Skeletal muscle satellite cell (primary cell): ENCODE results near the gene GGT6.

Experiments used
- H3K27me3 ChIP-seq: 2 replicates; pipeline ENCODE4 v1.7.0; 2013; ENCODE audit warnings: low read length; ENCODE audit not compliant: control insufficient read depth, insufficient read depth
- H3K36me3 ChIP-seq: 2 replicates; pipeline ENCODE4 v1.7.0; 2013; ENCODE audit warnings: mild to moderate bottlenecking, control low read depth, low read length; ENCODE audit not compliant: insufficient read depth
- H3K4me1 ChIP-seq: 2 replicates; pipeline ENCODE4 v1.7.0; 2013; ENCODE audit warnings: low read length; ENCODE audit not compliant: control insufficient read depth, insufficient read depth
- H3K4me2 ChIP-seq: 2 replicates; pipeline ENCODE4 v1.7.0; 2013; ENCODE audit warnings: mild to moderate bottlenecking, low read length
- H3K4me3 ChIP-seq: 2 replicates; pipeline ENCODE4 v1.7.0; 2013; ENCODE audit warnings: low read length
- H3K9ac ChIP-seq: 2 replicates; pipeline ENCODE4 v1.7.0; 2013; ENCODE audit warnings: mild to moderate bottlenecking, low read depth, low read length, moderate library complexity
- H3K9me3 ChIP-seq: replicated peaks from 2 replicates; pipeline ENCODE4 v1.7.0; 2013; ENCODE audit warnings: mild to moderate bottlenecking, control low read depth, low read length

GGT6 gene

GRCh38 chr17:4547118-4547906 is 13.1 kb downstream of the GGT6 start:
- no peaks in the 10 kb centered on the region for H3K9me3 ChIP-seq
- H3K27me3 ChIP-seq = no peaks in the 10 kb centered on the region
- no peak overlapping the region for H3K4me3 ChIP-seq
- no peak overlapping the region for H3K4me2 ChIP-seq
- peaks cover 71% of the 10 kb centered on the region for H3K36me3 ChIP-seq
- no peak overlapping the region for H3K9ac ChIP-seq
- H3K4me1 ChIP-seq = no peaks in the 10 kb centered on the region

DNA sequence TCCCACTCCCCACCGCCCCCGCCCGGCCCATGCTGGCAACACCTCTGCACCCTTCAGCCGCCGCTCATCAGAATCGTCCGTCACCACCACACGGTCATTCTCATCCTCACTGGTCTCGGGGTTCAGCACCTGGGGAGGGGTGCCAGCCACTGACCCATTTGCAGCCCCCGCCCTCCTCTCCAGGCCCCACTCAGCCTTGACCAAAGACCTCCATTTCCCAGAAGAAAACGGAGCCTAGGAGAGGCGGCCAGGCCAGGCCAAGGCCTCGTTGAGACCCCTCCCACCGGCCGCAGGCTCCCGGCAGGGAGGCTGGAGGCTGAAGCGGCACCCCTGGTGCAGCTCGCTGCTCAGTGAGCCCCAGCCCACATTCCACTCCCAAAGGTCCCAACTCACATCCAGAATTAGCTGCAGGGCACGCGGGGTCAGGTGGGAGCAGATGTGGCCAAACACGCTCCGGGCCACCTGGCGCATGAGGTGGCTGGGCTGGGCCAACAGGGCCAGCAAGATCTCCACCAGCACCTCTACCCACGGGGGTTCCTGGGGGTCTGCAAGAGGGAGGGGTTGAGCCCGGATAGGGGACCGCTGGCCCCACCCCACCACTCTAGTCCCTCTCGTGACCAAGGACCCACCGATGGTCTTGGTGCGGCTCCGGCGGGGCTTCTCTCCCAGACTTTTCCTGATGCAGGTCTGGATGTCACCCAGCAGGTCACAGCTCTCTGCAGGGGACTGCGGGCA is 15.0 kb downstream of the GGT6 start:
- no peaks in the 10 kb centered on the region for H3K9me3 ChIP-seq
- H3K9ac ChIP-seq = no peak overlapping the region
- no peaks in the 10 kb centered on the region for H3K4me1 ChIP-seq
- no peak overlapping the region for H3K4me3 ChIP-seq
- H3K36me3 ChIP-seq = peaks cover 71% of the 10 kb centered on the region
- H3K4me2 ChIP-seq = no peak overlapping the region
- H3K27me3 ChIP-seq = no peaks in the 10 kb centered on the region

GRCh38 chr17:4544951-4545216 is 15.5 kb downstream of the GGT6 start:
- H3K9ac ChIP-seq = no peak overlapping the region

DNA sequence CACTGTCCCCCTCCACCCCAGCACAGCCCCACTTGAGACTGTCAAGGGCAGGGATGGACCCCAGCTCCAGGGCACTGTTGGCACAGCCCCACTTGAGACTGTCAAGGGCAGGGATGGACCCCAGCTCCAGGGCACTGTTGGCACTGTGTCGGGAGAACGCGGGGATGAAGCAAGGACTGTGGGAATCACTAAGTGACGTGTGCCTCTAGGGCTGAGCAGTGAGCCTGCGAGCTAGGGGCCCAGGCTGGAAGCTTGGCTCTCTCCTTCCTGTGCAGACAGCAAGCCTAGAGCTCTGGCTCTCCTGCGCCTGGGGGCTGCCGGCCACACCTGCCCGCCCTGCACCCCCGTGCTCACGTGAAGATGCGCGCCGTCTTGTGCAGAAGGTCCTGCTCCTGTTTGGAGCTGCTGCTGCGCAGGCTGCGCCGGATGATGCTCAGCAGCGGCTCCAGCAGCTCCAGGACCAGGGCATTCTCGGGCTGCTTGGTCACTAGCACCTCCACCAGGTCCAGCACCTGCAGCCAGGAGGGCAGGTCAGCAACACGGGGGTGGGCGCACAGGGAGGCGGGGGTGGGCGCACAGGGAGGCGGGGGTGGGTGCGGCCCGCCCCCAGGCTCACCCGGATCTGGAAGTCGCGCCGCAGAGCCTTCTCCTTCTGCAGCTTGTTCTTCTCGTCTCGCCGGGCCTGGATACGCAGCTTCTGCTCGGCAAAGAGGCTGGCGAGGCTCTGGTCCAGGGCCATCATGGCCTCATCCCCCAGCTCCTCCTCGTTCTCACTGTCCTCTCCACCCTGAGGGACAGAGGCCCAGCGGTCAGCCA is 16.0 kb downstream of the GGT6 start:
- no peak overlapping the region for H3K9ac ChIP-seq
- H3K36me3 ChIP-seq = peaks cover 74% of the 10 kb centered on the region
- no peak overlapping the region for H3K4me3 ChIP-seq

More at GRCh38 chr17:4544951-4545216, 15.5 kb downstream of the GGT6 start:
- H3K4me1 ChIP-seq = no peaks in the 10 kb centered on the region
- no peak overlapping the region for H3K4me3 ChIP-seq
- no peaks in the 10 kb centered on the region for H3K27me3 ChIP-seq
- no peak overlapping the region for H3K4me2 ChIP-seq
- no peaks in the 10 kb centered on the region for H3K9me3 ChIP-seq
- peaks cover 71% of the 10 kb centered on the region for H3K36me3 ChIP-seq

DNA sequence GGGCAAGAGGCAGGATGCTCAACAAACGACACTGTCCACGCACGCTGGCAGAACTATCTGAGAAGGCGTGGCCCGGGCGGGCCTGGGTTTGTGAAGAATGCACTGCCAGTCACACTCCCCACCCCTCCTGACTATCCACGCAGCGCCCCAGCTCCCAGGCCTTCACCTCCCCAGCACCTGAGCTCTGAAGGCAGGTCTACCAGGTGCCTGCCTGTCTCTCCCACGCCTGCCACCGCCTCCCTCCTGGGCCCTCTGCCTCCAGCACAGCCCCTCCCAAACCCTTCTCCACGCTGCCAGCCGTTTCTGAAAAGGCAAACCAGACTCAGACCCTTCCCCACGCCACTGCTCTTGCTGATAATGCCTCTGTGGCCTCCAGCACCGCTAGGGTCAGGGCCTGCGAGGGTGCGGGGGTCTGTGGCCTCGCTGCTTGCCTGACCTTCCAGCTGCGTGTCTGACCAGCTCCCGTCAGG is 16.8 kb downstream of the GGT6 start:
- H3K4me2 ChIP-seq = no peak overlapping the region
- no peak overlapping the region for H3K4me3 ChIP-seq
- H3K9ac ChIP-seq = no peak overlapping the region
- H3K27me3 ChIP-seq = no peaks in the 10 kb centered on the region
- peaks cover 71% of the 10 kb centered on the region for H3K36me3 ChIP-seq
- no peaks in the 10 kb centered on the region for H3K4me1 ChIP-seq
- H3K9me3 ChIP-seq = no peaks in the 10 kb centered on the region

More for the DNA sequence above, 16.0 kb downstream of the GGT6 start:
- Histone ChIP-seq H3K4me2 (no peak overlapping the region), H3K9me3 (no peaks in the 10 kb centered on the region), H3K27me3 (no peaks in the 10 kb centered on the region), H3K4me1 (no peaks in the 10 kb centered on the region)

- Histone ChIP-seq H3K9me3 (no peaks in the 10 kb centered on the region), H3K4me2 (no peak overlapping the region), H3K4me3 (no peak overlapping the region), H3K4me1 (no peaks in the 10 kb centered on the region), H3K27me3 (no peaks in the 10 kb centered on the region), H3K36me3 (peaks cover 65% of the 10 kb centered on the region), H3K9ac (no peak overlapping the region)
Observed at GRCh38 chr17:4542726-4543191, 17.6 kb downstream of the GGT6 start.

DNA sequence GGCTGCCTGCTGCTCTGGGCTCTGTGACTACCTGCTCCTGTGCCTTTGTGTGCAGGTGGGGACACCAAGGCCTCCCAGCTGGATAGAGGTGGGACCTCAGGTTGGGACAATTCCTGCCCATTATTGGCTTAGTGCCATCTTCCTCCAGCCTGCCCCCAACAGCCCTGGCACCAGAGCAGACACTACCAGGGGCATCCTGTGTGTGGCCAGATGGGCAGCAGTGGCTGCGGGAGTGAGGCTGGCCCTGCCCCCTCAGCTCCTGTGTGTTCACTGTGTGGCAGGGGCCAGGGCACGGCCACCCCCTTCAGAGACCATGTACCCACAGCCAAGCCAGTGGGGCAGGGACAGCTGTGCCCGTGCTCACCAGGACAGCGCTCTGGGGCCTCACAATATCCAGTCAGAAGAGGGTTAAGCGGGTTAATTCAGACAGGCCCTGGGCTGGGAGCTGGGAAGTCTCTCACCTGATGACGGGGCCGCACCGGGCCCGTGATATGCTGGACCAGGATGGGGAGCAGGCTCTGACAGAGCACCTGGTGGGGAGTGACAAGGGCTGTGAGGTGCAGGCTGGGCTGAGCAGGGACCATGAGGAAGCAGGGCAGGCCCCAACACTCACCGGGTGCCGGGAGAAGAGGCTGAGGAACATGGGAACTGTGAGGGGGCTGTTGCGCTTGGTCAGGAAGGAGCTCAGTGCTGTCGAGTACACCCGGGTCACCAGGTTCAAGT is 18.2 kb downstream of the GGT6 start:
- H3K9me3 ChIP-seq = no peaks in the 10 kb centered on the region

DNA sequence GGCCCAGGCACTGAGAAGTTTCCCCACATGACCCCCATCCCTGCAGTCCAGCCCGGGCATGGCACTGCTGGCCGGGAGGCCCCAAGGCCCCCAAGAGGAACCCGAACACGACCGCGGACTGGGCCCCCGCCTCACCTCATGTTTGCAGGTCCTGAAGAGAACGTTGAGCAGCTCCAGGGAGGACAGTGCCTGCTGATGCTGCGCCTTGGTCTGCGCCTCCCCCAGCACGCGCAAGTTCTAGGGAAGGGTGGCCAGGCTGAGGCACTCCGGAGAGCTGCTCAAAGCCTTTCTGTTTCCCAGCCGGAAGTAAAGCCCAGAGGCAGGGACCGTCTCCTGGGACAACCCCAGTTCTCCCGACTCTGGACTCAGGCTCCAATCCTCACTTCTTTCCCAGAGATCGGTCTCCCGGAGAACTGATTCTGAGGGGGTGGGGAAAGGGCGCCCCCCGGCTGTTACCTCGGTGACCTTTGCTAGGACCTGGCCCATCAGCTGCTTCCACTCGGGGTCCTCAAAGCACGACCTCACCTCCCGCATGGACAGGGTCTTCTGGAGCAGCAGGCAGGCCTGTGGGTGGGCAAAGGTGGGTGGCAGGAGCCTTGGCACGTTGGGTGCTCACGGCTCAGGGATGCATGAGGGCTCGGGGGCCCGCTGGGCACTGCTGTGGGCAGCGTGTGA is 18.9 kb downstream of the GGT6 start:
- no peak overlapping the region for H3K4me3 ChIP-seq
- H3K36me3 ChIP-seq = peaks cover 59% of the 10 kb centered on the region

More for the DNA sequence above, 18.2 kb downstream of the GGT6 start:
- Histone ChIP-seq H3K4me3 (no peak overlapping the region), H3K4me1 (no peaks in the 10 kb centered on the region), H3K36me3 (peaks cover 63% of the 10 kb centered on the region), H3K4me2 (no peak overlapping the region), H3K9ac (no peak overlapping the region), H3K27me3 (no peaks in the 10 kb centered on the region)

DNA sequence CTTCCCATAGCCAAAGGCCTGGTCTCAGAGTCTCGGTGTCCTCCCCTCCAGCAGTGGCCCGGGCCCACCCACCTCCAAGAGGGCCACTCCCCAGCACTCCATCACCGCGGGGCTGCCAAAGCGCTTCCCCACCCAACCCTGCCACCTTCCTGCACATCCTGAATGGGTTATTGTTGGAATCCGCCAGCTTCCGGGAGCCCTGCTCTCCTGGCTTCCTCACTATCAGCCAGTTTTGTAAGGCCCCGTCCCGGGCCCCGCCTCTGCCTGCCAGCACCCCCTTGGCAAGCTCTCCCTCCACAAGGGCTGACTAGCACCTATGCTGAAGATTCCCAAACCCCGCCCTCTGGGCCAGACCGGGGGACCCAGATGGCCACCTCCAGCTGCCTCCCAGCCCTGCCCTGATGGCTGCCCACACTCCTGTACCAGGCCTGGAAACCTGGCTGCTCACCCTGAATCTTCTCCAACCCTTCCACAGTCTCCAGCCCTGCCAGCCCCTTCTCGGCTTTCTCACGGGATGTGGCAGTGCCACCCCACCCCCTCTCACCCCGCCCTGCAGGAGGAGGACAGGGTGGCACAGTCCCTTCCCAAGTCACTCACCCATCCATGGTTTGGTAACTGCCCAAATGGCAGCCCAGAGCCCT is 19.6 kb downstream of the GGT6 start:
- Histone ChIP-seq H3K9ac (no peak overlapping the region), H3K4me2 (no peak overlapping the region), H3K36me3 (peaks cover 55% of the 10 kb centered on the region), H3K9me3 (no peaks in the 10 kb centered on the region), H3K4me1 (no peaks in the 10 kb centered on the region), H3K27me3 (no peaks in the 10 kb centered on the region), H3K4me3 (no peak overlapping the region)

More for the DNA sequence above, 18.9 kb downstream of the GGT6 start:
- H3K9ac ChIP-seq = no peak overlapping the region
- H3K4me1 ChIP-seq = no peaks in the 10 kb centered on the region
- no peaks in the 10 kb centered on the region for H3K27me3 ChIP-seq
- no peak overlapping the region for H3K4me2 ChIP-seq
- no peaks in the 10 kb centered on the region for H3K9me3 ChIP-seq

DNA sequence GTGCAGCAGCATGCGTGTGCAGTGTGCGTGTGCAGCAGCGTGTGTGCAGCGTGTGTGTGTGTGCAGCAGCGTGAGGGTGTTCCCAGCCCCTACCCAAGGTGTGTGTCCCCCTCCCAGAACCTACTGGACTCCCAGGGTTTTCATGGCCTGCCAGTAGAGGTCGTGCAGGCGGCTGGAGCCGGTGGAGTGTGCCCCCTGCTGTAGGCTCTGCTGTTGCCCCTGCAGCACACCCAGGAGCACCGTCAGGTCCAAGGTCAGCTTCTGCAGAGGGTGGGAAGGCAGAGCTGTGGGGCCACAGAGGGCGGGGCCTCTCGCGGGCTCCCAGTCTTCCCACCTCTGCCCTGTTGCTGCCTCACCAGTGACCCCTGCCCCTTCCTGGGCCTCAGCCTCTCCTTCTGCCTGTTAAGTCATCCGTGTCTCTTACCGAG is 20.1 kb downstream of the GGT6 start:
- no peaks in the 10 kb centered on the region for H3K9me3 ChIP-seq
- H3K36me3 ChIP-seq = peaks cover 50% of the 10 kb centered on the region
- H3K4me3 ChIP-seq = no peak overlapping the region
- no peak overlapping the region for H3K9ac ChIP-seq
- no peaks in the 10 kb centered on the region for H3K4me1 ChIP-seq
- H3K27me3 ChIP-seq = no peaks in the 10 kb centered on the region
- H3K4me2 ChIP-seq = no peak overlapping the region
